ENCODE measurements around the gene SLC26A2.
"Not testable (repeated sequence)": the region's sequence is repeated elsewhere in the genome, so short reads cannot be mapped to it uniquely, and the experiment has no call there.

SLC26A2 gene

DNA sequence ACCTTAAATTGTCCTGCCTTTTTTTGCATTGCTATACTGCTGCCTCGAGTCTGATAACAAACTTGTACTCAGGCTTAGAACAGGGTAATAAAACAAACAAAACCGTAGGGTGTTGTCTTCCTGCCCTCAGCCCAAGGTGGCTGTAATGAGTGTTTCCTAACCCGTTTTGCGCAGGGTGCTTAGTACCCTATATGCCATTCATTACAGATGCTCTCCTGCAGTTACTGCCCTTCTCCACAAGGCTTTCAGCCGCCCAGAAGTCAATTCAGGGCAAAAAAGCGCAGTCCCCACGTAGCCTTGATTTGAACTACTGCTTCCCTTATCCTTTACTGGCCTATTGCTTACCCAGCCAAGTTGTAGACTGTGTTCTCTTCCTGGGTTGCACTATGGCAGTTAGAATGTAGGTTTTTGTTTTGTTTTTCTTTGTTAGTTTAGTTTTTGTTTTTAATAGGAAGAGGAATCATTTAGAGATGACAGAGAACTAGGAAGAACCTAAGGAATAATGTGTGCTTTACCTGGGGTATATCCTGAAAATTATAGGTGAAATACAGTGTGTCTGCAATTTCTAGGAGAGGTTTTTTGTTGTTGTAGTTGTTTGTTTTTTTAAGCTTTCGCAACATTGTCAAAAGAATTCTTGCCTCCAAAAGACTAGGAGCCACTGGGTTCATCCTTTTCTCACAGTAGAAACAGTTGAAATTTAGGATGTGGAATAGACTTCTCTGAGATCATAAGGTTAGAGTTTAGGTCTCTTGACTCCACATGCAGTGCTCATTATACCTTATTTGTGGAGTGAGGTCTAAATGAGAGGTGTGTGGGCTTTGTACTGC lies 41.3 kb downstream of the SLC26A2 start:
- DNase-seq (ENCODE audit: low spot score): no peak

DNA sequence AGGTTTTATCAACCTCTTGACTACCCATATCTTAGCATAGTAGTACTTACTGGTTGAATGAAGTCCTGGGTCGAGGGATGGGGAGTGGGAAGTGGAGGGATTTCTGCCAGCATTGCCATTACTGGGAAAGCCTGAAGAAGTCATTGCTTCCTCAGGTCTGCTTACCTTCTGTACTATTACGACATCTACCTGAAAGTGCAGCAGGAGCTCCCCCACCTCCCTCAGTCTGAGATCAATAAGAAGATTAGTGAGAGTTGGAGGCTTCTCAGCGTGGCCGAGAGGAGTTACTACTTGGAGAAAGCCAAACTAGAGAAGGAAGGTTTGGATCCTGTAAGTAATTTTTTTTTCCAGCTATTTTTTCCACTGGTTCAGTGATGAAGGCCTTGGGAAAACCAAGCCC lies 45.8 kb downstream of the SLC26A2 start:
- DNase-seq (ENCODE audit: low spot score): no peak

DNA sequence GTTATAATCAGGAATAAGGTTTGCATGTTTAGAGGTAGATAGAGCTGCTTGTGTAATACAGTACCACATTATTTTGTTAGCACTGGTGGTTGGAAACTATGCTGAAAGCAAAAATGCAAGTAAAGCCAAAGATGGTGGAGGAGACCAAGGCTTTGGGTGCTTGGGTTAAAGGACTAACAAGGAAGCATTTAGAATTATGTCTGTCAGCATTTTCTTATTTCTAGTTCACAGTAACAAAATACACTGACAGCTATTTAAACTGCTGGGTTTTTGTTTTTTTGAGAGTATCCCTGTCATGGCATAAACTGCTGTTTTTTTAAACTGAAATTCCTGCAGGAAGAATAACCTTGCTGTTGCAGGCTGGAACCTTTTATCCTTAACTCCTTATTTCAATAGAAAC lies 46.5 kb downstream of the SLC26A2 start:
- DNase-seq (ENCODE audit: low spot score): no peak

DNA sequence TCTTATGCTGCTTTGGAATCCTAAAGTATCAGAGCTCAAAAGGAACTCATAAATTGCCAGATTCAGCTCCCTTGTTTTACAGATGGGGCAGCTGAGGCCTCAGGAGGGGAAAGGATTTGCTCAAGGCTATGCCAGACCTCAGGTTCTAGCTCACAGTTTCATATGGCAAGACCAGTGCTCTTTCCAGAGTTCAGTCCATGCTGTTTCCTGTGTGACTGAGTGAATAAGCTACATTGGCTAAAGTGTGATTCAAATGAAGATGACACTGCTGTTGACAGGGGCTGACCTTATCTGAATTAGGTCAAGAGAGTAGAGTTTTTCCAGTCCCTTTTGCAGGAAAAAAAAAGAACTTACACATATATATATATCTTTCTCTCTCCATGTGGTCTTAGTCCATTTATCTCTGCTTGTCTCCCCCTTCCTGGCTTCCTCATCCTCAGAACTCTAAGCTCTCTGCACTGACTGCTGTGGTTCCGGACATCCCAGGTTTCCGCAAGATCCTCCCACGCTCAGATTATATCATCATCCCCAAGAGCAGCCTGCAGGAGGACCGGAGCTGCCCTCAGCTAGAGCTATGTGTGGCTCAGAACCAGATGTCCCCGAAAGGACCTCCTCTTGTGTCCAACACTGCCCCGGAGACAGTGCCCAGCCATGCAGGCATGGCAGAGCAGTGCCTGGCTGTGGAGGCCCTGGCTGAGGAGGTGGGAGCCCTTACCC lies 49.3 kb downstream of the SLC26A2 start:
- no peak for DNase-seq (ENCODE audit: low spot score)

GRCh38 chr5:150013931-150014330 lies 53.4 kb downstream of the SLC26A2 start:
- DNase-seq (ENCODE audit: low spot score): no peak

- no peak for DNase-seq (ENCODE audit: low spot score)
These were observed 53.9 kb downstream of the SLC26A2 start for GRCh38 chr5:150014456-150014855.

DNA sequence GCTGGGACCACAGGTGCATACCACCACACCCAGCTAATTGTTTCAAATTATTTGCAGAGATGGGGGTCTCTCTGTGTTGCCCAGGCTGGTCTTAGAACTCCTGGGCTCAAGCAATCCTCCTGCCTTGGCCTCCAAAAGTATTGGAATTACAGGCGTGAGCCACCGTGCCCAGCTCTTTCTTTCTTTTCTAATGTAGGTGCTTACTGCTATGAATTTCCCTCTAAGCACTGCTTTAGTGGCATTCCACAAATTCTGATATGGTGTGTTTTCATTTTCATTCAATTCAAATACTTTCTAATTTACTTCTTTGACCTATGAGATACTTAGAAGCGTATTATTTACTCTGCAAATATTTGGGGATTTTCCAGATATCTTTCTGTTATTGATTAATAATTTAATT lies 54.9 kb downstream of the SLC26A2 start:
- DNase-seq (ENCODE audit: low spot score): no peak

DNA sequence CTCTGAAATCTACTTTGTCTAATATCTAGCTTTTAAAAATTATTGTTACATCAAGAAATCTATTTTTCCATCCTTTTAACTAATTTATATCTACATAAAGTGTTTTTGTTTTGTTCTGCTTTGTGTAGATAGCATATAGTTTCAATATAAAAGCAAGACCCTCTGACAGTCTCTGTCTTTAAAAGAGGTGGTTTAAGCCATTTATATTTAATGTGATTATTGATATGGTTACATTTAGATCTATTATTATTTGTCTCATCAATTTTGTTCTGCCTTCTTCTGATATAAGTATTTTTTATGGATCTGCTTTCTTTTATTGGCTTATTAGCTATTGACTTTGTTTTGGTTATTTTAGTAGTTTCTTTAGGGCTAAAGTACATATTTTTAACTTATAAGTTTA lies 56.0 kb downstream of the SLC26A2 start:
- DNase-seq (ENCODE audit: low spot score): no peak

DNA sequence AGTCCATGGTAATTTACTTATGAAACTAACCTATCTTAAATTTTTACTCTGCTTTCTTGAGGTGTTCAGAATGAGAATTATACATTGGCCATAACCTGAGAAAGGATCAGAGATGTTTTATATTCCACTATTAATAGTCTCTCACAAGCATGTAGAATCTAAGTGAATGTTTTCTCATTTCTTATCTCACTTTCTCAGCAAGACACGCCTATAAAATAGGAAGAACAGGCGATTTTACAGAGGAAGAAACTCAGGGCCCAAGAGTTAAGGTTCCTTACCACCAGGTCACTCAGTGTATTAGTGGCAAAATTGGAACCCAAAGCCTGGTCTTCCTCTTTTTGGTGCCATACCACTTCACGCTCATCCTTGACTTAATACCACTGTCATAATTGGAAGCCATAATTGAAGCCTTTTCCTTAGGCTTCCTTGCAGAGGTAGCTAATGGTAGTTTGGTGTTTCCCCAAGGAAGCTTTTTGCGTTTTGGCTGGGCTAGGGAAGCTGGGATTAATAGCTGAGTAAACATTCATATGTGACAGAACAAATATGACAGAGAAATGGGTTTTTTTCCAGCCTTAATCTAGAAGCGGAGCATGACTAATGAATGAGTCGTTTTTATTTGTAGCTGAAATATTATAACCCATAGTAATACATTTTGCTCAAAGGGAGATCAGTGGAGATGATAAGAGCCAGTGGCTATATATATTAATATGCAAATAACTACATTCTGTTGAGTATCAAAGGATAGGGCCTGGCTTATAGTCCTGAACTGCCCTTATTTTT lies 56.9 kb downstream of the SLC26A2 start:
- no peak for DNase-seq (ENCODE audit: low spot score)

DNA sequence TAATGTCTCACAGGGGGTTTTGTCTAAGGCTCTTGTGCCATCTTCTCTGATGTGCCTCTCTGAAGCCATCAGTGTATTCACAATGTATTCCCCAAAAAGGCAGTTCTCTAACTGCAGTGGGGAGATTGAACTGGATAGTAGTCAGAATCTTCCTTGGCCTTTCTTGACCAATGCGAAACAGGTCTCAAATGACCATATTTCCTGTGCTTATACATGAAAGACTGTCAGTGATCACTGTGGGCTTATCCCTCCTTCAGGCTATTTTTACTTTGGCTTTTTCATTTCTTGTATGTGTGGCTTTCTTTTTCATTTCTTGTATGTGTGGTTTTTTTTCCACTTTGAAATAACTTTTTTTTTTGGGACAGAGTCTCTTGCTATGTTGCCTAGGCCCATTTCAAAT lies 59.7 kb downstream of the SLC26A2 start:
- no peak for DNase-seq (ENCODE audit: low spot score)

GRCh38 chr5:150021491-150022157 lies 61.1 kb downstream of the SLC26A2 start:
- no peak for DNase-seq (ENCODE audit: low spot score)

- DNase-seq (ENCODE audit: low spot score): no peak
These were observed 61.6 kb downstream of the SLC26A2 start for GRCh38 chr5:150022158-150022531.

- DNase-seq (ENCODE audit: low spot score): no peak
These were observed 62.1 kb downstream of the SLC26A2 start for GRCh38 chr5:150022681-150023080.

DNA sequence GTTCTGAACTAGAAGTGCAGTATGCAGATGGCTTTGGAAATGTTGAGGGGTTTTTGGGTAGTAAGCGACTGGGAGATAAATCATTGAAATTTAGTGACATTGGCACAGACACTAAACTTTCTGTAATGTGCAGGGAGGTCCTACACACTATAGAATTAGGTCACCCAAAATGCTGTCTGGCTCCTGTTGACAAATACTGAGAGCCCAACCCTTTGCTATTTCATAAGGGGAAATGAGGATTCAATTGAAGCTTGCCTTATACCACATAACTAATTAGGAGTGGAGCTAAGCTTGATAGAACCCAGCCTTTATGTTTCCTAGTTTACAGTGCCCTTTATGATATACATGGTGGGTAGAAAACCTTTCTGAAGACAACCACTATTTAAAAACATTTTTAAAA lies 62.6 kb downstream of the SLC26A2 start:
- no peak for DNase-seq (ENCODE audit: low spot score)

DNA sequence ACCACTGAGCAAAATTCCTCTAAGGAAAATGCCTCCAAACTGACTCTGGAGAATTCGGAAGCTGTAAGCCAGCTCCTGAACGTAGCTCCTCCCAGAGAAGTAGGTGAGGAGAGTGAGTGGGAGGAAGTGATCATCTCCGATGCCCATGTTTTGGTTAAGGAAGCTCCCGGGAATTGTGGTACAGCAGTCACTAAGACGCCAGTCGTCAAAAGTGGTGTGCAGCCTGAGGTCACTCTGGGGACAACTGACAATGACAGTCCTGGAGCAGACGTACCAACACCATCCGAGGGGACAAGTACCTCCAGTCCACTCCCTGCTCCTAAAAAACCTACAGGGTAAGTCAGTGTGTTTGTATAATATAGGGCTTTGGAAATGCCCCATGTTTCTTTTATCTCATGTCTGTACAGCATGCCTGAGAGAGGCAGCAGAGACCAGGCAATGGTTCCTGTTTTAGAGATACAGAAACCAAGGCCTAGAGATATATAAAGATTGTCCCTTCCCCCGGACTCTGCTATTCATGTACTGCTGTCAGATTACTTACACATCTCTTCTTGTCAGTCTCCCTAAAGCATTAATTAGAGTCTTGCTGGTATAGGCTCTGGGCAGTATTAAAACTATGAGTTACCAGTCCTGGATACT lies 63.9 kb downstream of the SLC26A2 start:
- no peak for DNase-seq (ENCODE audit: low spot score)

- DNase-seq (ENCODE audit: low spot score): no peak
These were observed 66.2 kb downstream of the SLC26A2 start for GRCh38 chr5:150026682-150027172.

- not testable (repeated sequence) for DNase-seq (ENCODE audit: low spot score)
These were observed 67.5 kb downstream of the SLC26A2 start for GRCh38 chr5:150028047-150028446.

- no peak for DNase-seq (ENCODE audit: low spot score)
These were observed 72.8 kb downstream of the SLC26A2 start for GRCh38 chr5:150033334-150033733.

DNA sequence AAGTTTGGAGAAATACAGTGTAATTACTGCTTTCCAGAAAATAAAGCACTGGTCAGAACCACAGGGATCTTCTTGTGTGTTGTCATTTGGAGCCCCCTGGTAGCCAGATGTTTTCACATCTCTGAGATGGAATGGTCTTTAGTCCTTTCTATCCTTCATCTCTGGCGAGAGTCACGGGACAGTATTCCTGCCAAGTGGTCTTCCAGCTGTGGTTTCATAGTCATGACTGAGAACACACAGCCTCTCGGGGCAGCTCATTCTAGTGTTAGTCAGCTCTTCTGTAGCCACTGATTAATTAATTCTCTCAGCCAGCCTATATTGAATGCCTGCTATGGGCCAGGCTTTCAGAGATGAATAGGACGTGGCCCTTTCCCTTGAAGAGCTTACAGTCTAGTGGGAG lies 74.1 kb downstream of the SLC26A2 start:
- DNase-seq (ENCODE audit: low spot score): no peak

GRCh38 chr5:150035139-150035895 lies 74.8 kb downstream of the SLC26A2 start:
- DNase-seq (ENCODE audit: low spot score): no peak

DNA sequence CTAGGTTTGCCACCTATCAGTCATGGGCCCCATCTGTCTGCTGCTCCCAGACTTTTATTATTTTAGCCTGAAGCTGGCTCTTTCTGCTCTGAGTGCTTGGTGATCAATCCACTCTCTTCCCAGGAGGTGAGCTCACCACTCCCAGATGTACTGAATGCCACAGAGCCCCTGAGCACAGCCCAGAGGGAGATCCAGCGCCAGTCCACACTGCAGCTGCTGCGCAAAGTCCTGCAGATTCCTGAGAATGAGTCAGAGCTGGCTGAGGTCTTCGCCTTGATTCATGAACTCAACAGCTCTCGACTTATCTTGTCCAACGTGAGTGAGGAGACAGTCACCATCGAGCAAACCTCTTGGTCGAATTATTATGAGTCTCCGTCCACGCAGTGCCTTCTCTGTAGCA lies 76.0 kb downstream of the SLC26A2 start:
- no peak for DNase-seq (ENCODE audit: low spot score)

Data from left forelimb (tissue), 1 donor.